Prostate gland (tissue), 2 donors: ENCODE results near the gene ZNF354C.

ENCODE experiments used
- POLR2A ChIP-seq: fragments of 450-650 bp; IDR thresholded peaks from one replicate; pipeline ENCODE4 v1.6.1; 2016; ENCODE audit warnings: antibody characterized with exemption, mild to moderate bottlenecking
- TF ChIP-seq, protein P1 (sequence below), 4 experiments: fragments of 200-600 bp in 2 of 4; fragments of 450-650 bp in 2 of 4; sonication (generic) in 2 of 4; IDR thresholded peaks; 1 replicate in 3 of 4; 2 replicates in 1 of 4; pipeline ENCODE4 v1.5.1; 2016 to 2019; ENCODE audit warnings: antibody characterized with exemption in 4 of 4, mild to moderate bottlenecking in 2 of 4, moderate library complexity in 2 of 4

DNA sequence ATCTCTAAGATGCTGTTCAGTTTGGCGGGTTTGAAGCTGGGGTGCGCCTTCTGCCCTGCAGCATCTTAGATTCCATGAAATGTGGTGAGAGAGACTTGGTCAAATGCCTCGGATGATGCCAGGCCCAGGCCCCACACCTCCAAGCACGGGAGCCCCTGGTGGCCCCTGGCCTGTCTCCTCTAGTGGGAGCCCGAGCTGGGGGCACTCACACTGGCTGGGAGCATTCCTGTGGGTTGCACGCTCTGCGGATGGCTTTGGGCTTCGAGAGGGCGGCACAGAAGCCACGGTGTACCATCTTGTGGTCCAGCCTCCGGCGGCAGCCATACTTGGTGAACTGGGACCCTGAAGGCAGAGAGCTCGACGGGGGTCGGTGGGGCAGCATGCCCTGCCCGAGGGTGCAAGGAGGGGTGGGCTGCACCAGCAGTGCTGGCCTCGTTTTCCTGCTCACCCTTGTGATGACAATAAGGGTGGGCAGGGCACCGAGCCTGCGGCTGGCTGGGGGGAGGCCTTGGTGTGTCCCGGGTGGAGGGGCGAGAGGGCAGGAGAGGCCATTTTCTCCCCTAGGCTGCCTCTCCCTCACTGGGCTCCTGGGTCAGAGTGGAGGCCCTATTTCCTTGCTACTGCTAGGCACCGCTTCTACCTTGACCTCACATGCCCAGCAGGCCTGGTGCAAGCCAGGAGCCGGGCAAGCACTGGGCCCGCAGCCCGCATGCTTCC lies 65.8 kb downstream of the ZNF354C start:
- TF ChIP-seq, protein P1, sequence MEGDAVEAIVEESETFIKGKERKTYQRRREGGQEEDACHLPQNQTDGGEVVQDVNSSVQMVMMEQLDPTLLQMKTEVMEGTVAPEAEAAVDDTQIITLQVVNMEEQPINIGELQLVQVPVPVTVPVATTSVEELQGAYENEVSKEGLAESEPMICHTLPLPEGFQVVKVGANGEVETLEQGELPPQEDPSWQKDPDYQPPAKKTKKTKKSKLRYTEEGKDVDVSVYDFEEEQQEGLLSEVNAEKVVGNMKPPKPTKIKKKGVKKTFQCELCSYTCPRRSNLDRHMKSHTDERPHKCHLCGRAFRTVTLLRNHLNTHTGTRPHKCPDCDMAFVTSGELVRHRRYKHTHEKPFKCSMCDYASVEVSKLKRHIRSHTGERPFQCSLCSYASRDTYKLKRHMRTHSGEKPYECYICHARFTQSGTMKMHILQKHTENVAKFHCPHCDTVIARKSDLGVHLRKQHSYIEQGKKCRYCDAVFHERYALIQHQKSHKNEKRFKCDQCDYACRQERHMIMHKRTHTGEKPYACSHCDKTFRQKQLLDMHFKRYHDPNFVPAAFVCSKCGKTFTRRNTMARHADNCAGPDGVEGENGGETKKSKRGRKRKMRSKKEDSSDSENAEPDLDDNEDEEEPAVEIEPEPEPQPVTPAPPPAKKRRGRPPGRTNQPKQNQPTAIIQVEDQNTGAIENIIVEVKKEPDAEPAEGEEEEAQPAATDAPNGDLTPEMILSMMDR (IDR thresholded peaks at IDR 0.05): no peak
- TF ChIP-seq POLR2A: no peak
